K562 (cell line): ENCODE results near the gene PRCD. TPM values are rescaled to one million over a fixed set of nuclear protein-coding genes. Genes with fewer than 3 reads are reported as not detected.

ENCODE experiments used
- ATAC-seq: fragments of 200-7000 bp; cut with Tn5 transposase; 3 replicates; pipeline ENCODE4 v1.9.1; 2020; ENCODE audit warnings: moderate library complexity
- BruUV-seq: library from RNA; stranded (reverse); fragments of 400-500 nt; replicated peaks from 2 replicates; lab custom pipeline; 2021; lab: Mats Ljungman, UMichigan
- CTCF ChIA-PET: fragments of 300-600 bp; formaldehyde crosslinking; extraction: SDS; loops from one replicate; lab custom pipeline; 2021; ENCODE audit warnings: low intra/inter-chr PET ratio; lab: Yijun Ruan, JAX
- POLR2A ChIA-PET: fragments of 300-600, 350-650 bp; sonication (Branson Sonifier 250); formaldehyde crosslinking; extraction: SDS; loops from one replicate; lab custom pipeline; 2021; ENCODE audit warnings: antibody characterized with exemption, inconsistent platforms; lab: Yijun Ruan, JAX
- DNase-seq, 4 experiments: peaks; one replicate each; pipeline versions ENCODE4 v3.0.0 to v3.0.0-alpha.2; 2011 to 2018; ENCODE audit warnings: low spot score in 3 of 4, mixed read lengths in 3 of 4; ENCODE audit errors: extremely low read depth in 1 of 4
- FAIRE-seq: peaks from 2 replicates; lab custom pipeline; 2011; peaks lifted over from hg19 to GRCh38; lab: Jason Lieb, UNC
- H2AFZ ChIP-seq: 2 replicates; pipeline ENCODE4 v1.6.0; 2011; ENCODE audit warnings: low read depth, low read length, control low read depth, inconsistent platforms
- H3K27ac ChIP-seq: fragments of 200-600 bp; 3 replicates; pipeline ENCODE4 v1.8.0; 2011; ENCODE audit warnings: low read depth, mild to moderate bottlenecking, control low read depth, inconsistent platforms, low read length, moderate library complexity, mixed read lengths; ENCODE audit errors: extremely low read depth
- H3K27me3 ChIP-seq, 2 experiments: fragments of 300-600 bp in 1 of 2; 2 replicates in 1 of 2; 3 replicates in 1 of 2; pipeline versions ENCODE4 v1.6.0 to v1.8.0; 2011; ENCODE audit warnings: inconsistent platforms in 2 of 2, low read length in 2 of 2, mild to moderate bottlenecking in 1 of 2, mixed read lengths in 1 of 2, moderate library complexity in 1 of 2; ENCODE audit not compliant: control insufficient read depth in 2 of 2, insufficient read depth in 2 of 2
- H3K36me3 ChIP-seq: fragments of 300-600 bp; 3 replicates; pipeline ENCODE4 v1.8.0; 2011; ENCODE audit warnings: mild to moderate bottlenecking, low read length, inconsistent platforms; ENCODE audit not compliant: control insufficient read depth, insufficient read depth
- H3K4me1 ChIP-seq, 2 experiments: fragments of 200-600 bp in 1 of 2; replicated peaks in 1 of 2; 2 replicates in 1 of 2; 3 replicates in 1 of 2; pipeline versions ENCODE4 v1.5.1 to v1.8.0; 2011; ENCODE audit warnings: inconsistent platforms in 2 of 2, low read length in 2 of 2, mild to moderate bottlenecking in 1 of 2, mixed read lengths in 1 of 2, moderate library complexity in 1 of 2; ENCODE audit not compliant: control insufficient read depth in 2 of 2, insufficient read depth in 2 of 2
- H3K4me2 ChIP-seq: 2 replicates; pipeline ENCODE4 v1.6.1; 2011; ENCODE audit warnings: low read length, control low read depth, inconsistent platforms, mixed read lengths; ENCODE audit not compliant: insufficient read depth
- H3K4me3 ChIP-seq: fragments of 200-600 bp; sonication (generic), shearing (Covaris generic); 2 replicates; pipeline ENCODE4 v1.5.1; 2016; ENCODE audit warnings: control low read depth, inconsistent platforms
- H3K79me2 ChIP-seq: fragments of 200-600 bp; 3 replicates; pipeline ENCODE4 v1.8.0; 2011; ENCODE audit warnings: low read length, inconsistent platforms; ENCODE audit not compliant: control insufficient read depth, insufficient read depth
- H3K9ac ChIP-seq, 2 experiments: 2 replicates each; pipeline versions ENCODE4 v1.6.0 to v1.6.1; 2011; ENCODE audit warnings: low read depth in 2 of 2, low read length in 2 of 2, control low read depth in 1 of 2, inconsistent platforms in 1 of 2, mild to moderate bottlenecking in 1 of 2, mixed read lengths in 1 of 2; ENCODE audit not compliant: insufficient read depth in 1 of 2
- H3K9me1 ChIP-seq: one replicate; pipeline ENCODE4 v1.6.0; 2011; ENCODE audit warnings: inconsistent platforms, mild to moderate bottlenecking, low read length, moderate library complexity; ENCODE audit not compliant: control insufficient read depth, insufficient read depth
- H3K9me3 ChIP-seq: replicated peaks from 2 replicates; pipeline ENCODE4 v1.5.1; 2011; ENCODE audit warnings: low read depth, low read length, inconsistent platforms; ENCODE audit not compliant: control insufficient read depth, insufficient read depth
- H4K20me1 ChIP-seq: replicated peaks from 2 replicates; pipeline ENCODE4 v1.6.1; 2011; ENCODE audit warnings: low read length, inconsistent platforms, mixed read lengths; ENCODE audit not compliant: control insufficient read depth, insufficient read depth
- MEF2D ChIP-seq: conservative IDR thresholded peaks from 2 replicates; pipeline ENCODE4 v1.6.1; 2016; ENCODE audit warnings: low read depth, missing genetic modification characterization, missing compliant biosample characterization
- WGBS: fragments of 100-300 bp; shearing (Covaris generic); methylation state at CpG from one replicate; pipeline ENCODE4 v1.1.6; 2016; ENCODE audit warnings: low coverage, mixed read lengths; ENCODE audit not compliant: insufficient coverage; ENCODE audit errors: missing lambda C conversion rate; 5-methylcytosine and 5-hydroxymethylcytosine counted together
- in situ Hi-C: fragments of 300-500 bp; cut with MboI; formaldehyde crosslinking; loops from 4 replicates; pipeline ENCODE4 v1.15.0; 2018; ENCODE audit warnings: inconsistent platforms, mixed read lengths
- intact Hi-C: fragments of 100-400 bp; cut with micrococcal nuclease; formaldehyde crosslinking; loops from 2 replicates; pipeline ENCODE4 v1.14.2; 2022
- polyA plus RNA-seq, 8 experiments: library from polyadenylated mRNA; depleted of rRNA in 4 of 8; stranded (reverse) in 5 of 8; unstranded in 3 of 8; fragments of >200 nt; fragmentation: Nextera tagmentation in 2 of 8; fragmentation: Illumina TruSeq in 1 of 8; extraction: Ambion mirVana in 2 of 8; extraction: Trizol in 1 of 8; gene quantifications; 2 replicates each; pipeline versions ENCODE4 v1.2.1 to v1.2.3, GENCODE V29; 2011 to 2014; ENCODE audit warnings: inconsistent platforms in 1 of 8, missing spikeins in 1 of 8
- total RNA-seq, 7 experiments: library from RNA; depleted of rRNA in 6 of 7; stranded (reverse); fragments of >200 nt in 6 of 7; fragmentation: Illumina TruSeq in 2 of 7; extraction: Trizol in 2 of 7; gene quantifications; 2 replicates each; pipeline versions ENCODE4 v1.2.1 to v1.2.3, GENCODE V29; 2011 to 2021; ENCODE audit warnings: low replicate concordance in 1 of 7
- TF ChIP-seq, protein P1 (sequence below), 2 experiments: fragments of 450-650 bp; formaldehyde crosslinking in 1 of 2; IDR thresholded peaks; 2 replicates each; pipeline versions ENCODE4 v1.4.0 to v1.6.1; 2014 to 2020; ENCODE audit warnings: mild to moderate bottlenecking in 2 of 2, borderline replicate concordance in 1 of 2, low read depth in 1 of 2

PRCD gene
- total and polyA plus RNA-seq, 9 of the 15 experiments (the other 6 are each of a cell fraction or from before 2014, with no cell fraction given), result 0.20 to 0.25 (median 0.21) TPM; not detected in 6

DNA sequence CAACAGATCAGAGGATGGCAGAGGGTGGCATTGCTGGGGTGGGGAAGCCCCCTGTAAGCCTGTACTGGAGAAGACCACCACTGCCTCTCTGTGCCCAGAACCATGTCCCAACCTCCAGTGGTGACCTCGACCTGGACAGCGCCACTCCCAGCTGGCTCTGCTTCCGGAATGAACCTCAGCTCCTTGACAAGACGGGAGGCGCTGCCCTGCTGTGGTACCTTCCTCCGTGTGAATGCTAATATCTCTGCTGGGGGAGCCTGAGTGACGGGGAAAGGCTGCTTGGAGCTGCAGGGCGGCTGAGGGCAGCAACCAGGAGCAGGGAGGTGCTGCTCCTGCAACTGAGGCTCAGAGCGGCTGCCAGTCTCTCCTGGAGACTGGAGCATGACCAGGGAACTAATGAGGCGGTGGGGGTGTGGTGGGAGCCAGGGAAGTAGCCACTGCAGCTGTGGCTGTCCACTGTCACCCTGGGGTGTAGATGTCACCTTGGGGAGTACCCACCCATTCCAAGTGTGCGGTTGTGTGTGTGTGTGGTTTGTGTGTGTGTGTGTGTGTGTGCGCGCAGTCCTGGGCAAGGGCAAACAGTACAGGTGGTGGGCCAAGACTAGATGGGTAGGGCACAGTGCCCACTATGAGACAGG, 6.2 kb downstream of the PRCD start:
- TF ChIP-seq, protein P1, sequence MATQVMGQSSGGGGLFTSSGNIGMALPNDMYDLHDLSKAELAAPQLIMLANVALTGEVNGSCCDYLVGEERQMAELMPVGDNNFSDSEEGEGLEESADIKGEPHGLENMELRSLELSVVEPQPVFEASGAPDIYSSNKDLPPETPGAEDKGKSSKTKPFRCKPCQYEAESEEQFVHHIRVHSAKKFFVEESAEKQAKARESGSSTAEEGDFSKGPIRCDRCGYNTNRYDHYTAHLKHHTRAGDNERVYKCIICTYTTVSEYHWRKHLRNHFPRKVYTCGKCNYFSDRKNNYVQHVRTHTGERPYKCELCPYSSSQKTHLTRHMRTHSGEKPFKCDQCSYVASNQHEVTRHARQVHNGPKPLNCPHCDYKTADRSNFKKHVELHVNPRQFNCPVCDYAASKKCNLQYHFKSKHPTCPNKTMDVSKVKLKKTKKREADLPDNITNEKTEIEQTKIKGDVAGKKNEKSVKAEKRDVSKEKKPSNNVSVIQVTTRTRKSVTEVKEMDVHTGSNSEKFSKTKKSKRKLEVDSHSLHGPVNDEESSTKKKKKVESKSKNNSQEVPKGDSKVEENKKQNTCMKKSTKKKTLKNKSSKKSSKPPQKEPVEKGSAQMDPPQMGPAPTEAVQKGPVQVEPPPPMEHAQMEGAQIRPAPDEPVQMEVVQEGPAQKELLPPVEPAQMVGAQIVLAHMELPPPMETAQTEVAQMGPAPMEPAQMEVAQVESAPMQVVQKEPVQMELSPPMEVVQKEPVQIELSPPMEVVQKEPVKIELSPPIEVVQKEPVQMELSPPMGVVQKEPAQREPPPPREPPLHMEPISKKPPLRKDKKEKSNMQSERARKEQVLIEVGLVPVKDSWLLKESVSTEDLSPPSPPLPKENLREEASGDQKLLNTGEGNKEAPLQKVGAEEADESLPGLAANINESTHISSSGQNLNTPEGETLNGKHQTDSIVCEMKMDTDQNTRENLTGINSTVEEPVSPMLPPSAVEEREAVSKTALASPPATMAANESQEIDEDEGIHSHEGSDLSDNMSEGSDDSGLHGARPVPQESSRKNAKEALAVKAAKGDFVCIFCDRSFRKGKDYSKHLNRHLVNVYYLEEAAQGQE (IDR thresholded peaks at IDR 0.05; ENCODE audit: borderline replicate concordance), result 0 out of 2 replicates have a peak, but pooled peaks have one; percentile 0
- TF ChIP-seq, protein P1 (CRISPR knock-in tag; IDR thresholded peaks at IDR 0.05; ENCODE audit: low read depth), result no peak
- no peak for TF ChIP-seq MEF2D (tag)
- no peaks in the 10 kb centered on the region for H3K36me3 ChIP-seq
- DNase-seq, result no peak
- in situ Hi-C loops, result no loop called here
- H3K27me3 ChIP-seq, result no peaks in the 10 kb centered on the region
- no peaks in the 10 kb centered on the region for H3K9me3 ChIP-seq
- H3K9me1 ChIP-seq, result no peaks in the 10 kb centered on the region
- 53% methylated on average over 9 of the region's 13 CpGs for WGBS
- ATAC-seq, result no peak
- no peaks in the 10 kb centered on the region for H3K79me2 ChIP-seq
- H2AFZ ChIP-seq, result no peak overlapping the region
- H3K4me2 ChIP-seq, result no peak overlapping the region
- intact Hi-C loops, result loop anchor here (1.0 to 5.0 kb wide), 2 partner anchors 39 to 80 kb away; no protein-coding TSS in a partner anchor
- no TSS peak for BruUV-seq
- ChIA-PET CTCF (interaction anchor here (2.1 kb wide), 1 partner anchor 23 kb away, joined by 24 read pairs; no protein-coding TSS in a partner anchor), POLR2A (interaction anchor here (0.5 to 2.5 kb wide), 6 partner anchors 12 to 189 kb away, joined by 3 to 12 read pairs (median 4); partner anchors contain the start of genes JMJD6 and METTL23)
- no peaks in the 10 kb centered on the region for H4K20me1 ChIP-seq
- peaks cover 4 to 43% of the 10 kb centered on the region in 2 experiments for H3K4me1 ChIP-seq
- peak overlapping the region in 1 of 2 experiments; percentile 37; a peak in 1 of 4 replicates for H3K9ac ChIP-seq
- H3K27ac ChIP-seq, result no peak overlapping the region
- no peak overlapping the region for H3K4me3 ChIP-seq
- no peak for FAIRE-seq
